Uterus (tissue), 4 donors: ENCODE data around the gene ITGB3BP. TPM values are rescaled to one million over a fixed set of nuclear protein-coding genes. Genes with fewer than 3 reads are reported as not detected.

Experiments
- DNase-seq, 2 donors: peaks; one replicate each; pipeline ENCODE4 v3.0.0-alpha.2; 2019 to 2020
- H3K27ac ChIP-seq, 2 donors: fragments of 200-600 bp; sonication (generic); 1 replicate in 1 of 2; 2 replicates in 1 of 2; pipeline ENCODE4 v1.5.1; 2016 to 2018
- H3K27me3 ChIP-seq, 2 donors: fragments of 200-600 bp; sonication (generic); one replicate each; pipeline ENCODE4 v1.5.1; 2018 to 2019; ENCODE audit warnings: control low read depth in 1 of 2
- H3K36me3 ChIP-seq, 2 donors: fragments of 200-600 bp; sonication (generic); one replicate each; pipeline ENCODE4 v1.5.1; 2019; ENCODE audit warnings: control low read depth in 1 of 2
- H3K4me1 ChIP-seq, 2 donors: fragments of 200-600 bp; sonication (generic); one replicate each; pipeline ENCODE4 v1.5.1; 2018 to 2019; ENCODE audit warnings: control low read depth in 1 of 2
- H3K4me3 ChIP-seq, 2 donors: fragments of 200-600 bp; sonication (generic); 1 replicate in 1 of 2; 2 replicates in 1 of 2; pipeline ENCODE4 v1.5.1; 2018 to 2019; ENCODE audit warnings: mild to moderate bottlenecking in 1 of 2
- H3K9me3 ChIP-seq, 2 donors: fragments of 200-600 bp; sonication (generic); one replicate each; pipeline ENCODE4 v1.5.1; 2019; ENCODE audit warnings: control low read depth in 1 of 2
- CTCF ChIP-seq, 4 experiments: fragments of 200-600 bp in 2 of 4; fragments of 450-650 bp in 2 of 4; sonication (generic) in 2 of 4; IDR thresholded peaks; one replicate each; pipeline ENCODE4 v1.5.1; 2016 to 2019; ENCODE audit warnings: antibody characterized with exemption in 4 of 4, mild to moderate bottlenecking in 2 of 4, moderate library complexity in 1 of 4
- POLR2A ChIP-seq, 2 donors: fragments of 450-650 bp; IDR thresholded peaks; one replicate each; pipeline ENCODE4 v1.6.1; 2016; ENCODE audit warnings: antibody characterized with exemption in 2 of 2, mild to moderate bottlenecking in 1 of 2, moderate library complexity in 1 of 2
- intact Hi-C: fragments of 100-400 bp; cut with DNase I; formaldehyde crosslinking; loops from one replicate; pipeline ENCODE4 v1.15.1; 2023; ENCODE audit warnings: low total_unique reads
- total RNA-seq, 4 donors: library from RNA; depleted of rRNA in 3 of 4; stranded (reverse); fragments of >200 nt in 3 of 4; gene quantifications; one replicate each; pipeline versions ENCODE4 v1.1.0 to v1.2.4, GENCODE V29; 2014 to 2023
- donor health status: DM: yes; HTN: yes; CAD: no.

Gene ITGB3BP
- total RNA-seq, 4 donors from 2014 or later = 5.4 to 56.8 (median 30.4) TPM

- TF ChIP-seq POLR2A (IDR thresholded peaks at IDR 0.05) (no peak), CTCF (IDR thresholded peaks at IDR 0.05) (no peak)
- Histone ChIP-seq H3K27ac (no peak overlapping the region), H3K4me3 (no peak overlapping the region), H3K36me3 (no peaks in the 10 kb centered on the region), H3K27me3 (no peaks in the 10 kb centered on the region), H3K4me1 (no peaks in the 10 kb centered on the region), H3K9me3 (no peaks in the 10 kb centered on the region)
- DNase-seq = no peak
- intact Hi-C loops = no loop called here
Observed at GRCh38 chr1:63414691-63415365, 108.2 kb downstream of the ITGB3BP start.

GRCh38 chr1:63413394-63413793 is 109.6 kb downstream of the ITGB3BP start:
- Histone ChIP-seq H3K4me1 (no peaks in the 10 kb centered on the region), H3K27me3 (no peaks in the 10 kb centered on the region), H3K9me3 (no peaks in the 10 kb centered on the region), H3K4me3 (no peak overlapping the region), H3K27ac (no peak overlapping the region), H3K36me3 (no peaks in the 10 kb centered on the region)
- intact Hi-C loops = no loop called here
- TF ChIP-seq CTCF (IDR thresholded peaks at IDR 0.05) (no peak), POLR2A (IDR thresholded peaks at IDR 0.05) (no peak)
- no peak for DNase-seq

- Histone ChIP-seq H3K27me3 (no peaks in the 10 kb centered on the region), H3K4me3 (no peak overlapping the region), H3K36me3 (no peaks in the 10 kb centered on the region), H3K27ac (no peak overlapping the region), H3K4me1 (no peaks in the 10 kb centered on the region), H3K9me3 (no peaks in the 10 kb centered on the region)
- intact Hi-C loops = no loop called here
- no peak for DNase-seq
- TF ChIP-seq POLR2A (IDR thresholded peaks at IDR 0.05) (no peak), CTCF (IDR thresholded peaks at IDR 0.05) (no peak)
Observed at GRCh38 chr1:63411066-63411465, 112.0 kb downstream of the ITGB3BP start.

- H3K4me1 ChIP-seq = no peaks in the 10 kb centered on the region
- intact Hi-C loops = no loop called here
- no peaks in the 10 kb centered on the region for H3K9me3 ChIP-seq
- no peak for TF ChIP-seq CTCF (IDR thresholded peaks at IDR 0.05)
- no peak for TF ChIP-seq POLR2A (IDR thresholded peaks at IDR 0.05)
- no peaks in the 10 kb centered on the region for H3K27me3 ChIP-seq
- H3K4me3 ChIP-seq = no peak overlapping the region
- no peak for DNase-seq
- no peak overlapping the region for H3K27ac ChIP-seq
- no peaks in the 10 kb centered on the region for H3K36me3 ChIP-seq
Observed at GRCh38 chr1:63408331-63408730, 114.7 kb downstream of the ITGB3BP start.

GRCh38 chr1:63407002-63407401 is 116.0 kb downstream of the ITGB3BP start:
- no peaks in the 10 kb centered on the region for H3K9me3 ChIP-seq
- H3K36me3 ChIP-seq = no peaks in the 10 kb centered on the region
- intact Hi-C loops = no loop called here
- no peaks in the 10 kb centered on the region for H3K27me3 ChIP-seq
- TF ChIP-seq CTCF (IDR thresholded peaks at IDR 0.05) (no peak), POLR2A (IDR thresholded peaks at IDR 0.05) (no peak)
- no peak for DNase-seq
- H3K4me1 ChIP-seq = no peaks in the 10 kb centered on the region
- no peak overlapping the region for H3K4me3 ChIP-seq
- no peak overlapping the region for H3K27ac ChIP-seq
